NT2/D1 (cell line): Measurements from ENCODE around the gene BEST2.

Experiments
- DNase-seq: peaks from one replicate; pipeline ENCODE4 v3.0.0-alpha.2; 2011; ENCODE audit warnings: low read depth, low spot score
- H3K27me3 ChIP-seq: 2 replicates; pipeline ENCODE4 v1.6.0; 2011; ENCODE audit warnings: mild to moderate bottlenecking; ENCODE audit not compliant: insufficient read length, insufficient read depth
- H3K36me3 ChIP-seq: 2 replicates; pipeline ENCODE4 v1.6.1; 2011; ENCODE audit warnings: mild to moderate bottlenecking, low read length, mixed read lengths; ENCODE audit not compliant: insufficient read depth, insufficient read length
- H3K4me1 ChIP-seq: 2 replicates; pipeline ENCODE4 v1.5.1; 2011; ENCODE audit not compliant: insufficient read depth, insufficient read length
- H3K4me3 ChIP-seq: 2 replicates; pipeline ENCODE4 v1.5.1; 2011; ENCODE audit warnings: low read depth; ENCODE audit not compliant: insufficient read length
- H3K9ac ChIP-seq: 2 replicates; pipeline ENCODE4 v1.6.0; 2011; ENCODE audit warnings: low read depth; ENCODE audit not compliant: insufficient read length
- H3K9me3 ChIP-seq: 2 replicates; pipeline ENCODE4 v1.5.1; 2011; ENCODE audit warnings: mild to moderate bottlenecking, low read length; ENCODE audit not compliant: insufficient read depth
- SUZ12 ChIP-seq: IDR thresholded peaks from 2 replicates; pipeline ENCODE4 v1.6.1; 2011; ENCODE audit not compliant: insufficient read length, insufficient read depth; ENCODE audit errors: extremely low read depth
- YY1 ChIP-seq: IDR thresholded peaks from 2 replicates; pipeline ENCODE4 v1.6.1; 2011; ENCODE audit not compliant: insufficient read length, insufficient read depth
- ZNF274 ChIP-seq: IDR thresholded peaks from 2 replicates; pipeline ENCODE4 v1.6.1; 2011; ENCODE audit warnings: mild to moderate bottlenecking, low read depth, low read length

Gene BEST2

GRCh38 chr19:12787458-12787857 lies 35.9 kb downstream of the BEST2 start:
- Histone ChIP-seq H3K4me3 (no peak overlapping the region), H3K36me3 (peaks cover 1% of the 10 kb centered on the region), H3K9me3 (no peaks in the 10 kb centered on the region), H3K4me1 (peaks cover 31% of the 10 kb centered on the region), H3K27me3 (peaks cover 22% of the 10 kb centered on the region), H3K9ac (no peak overlapping the region)
- no peak for TF ChIP-seq ZNF274
- TF ChIP-seq SUZ12 = no peak
- TF ChIP-seq YY1 = no peak
- no peak for DNase-seq

- Histone ChIP-seq H3K9ac (peak overlapping the region; percentile 47), H3K9me3 (no peaks in the 10 kb centered on the region), H3K4me1 (peaks cover 31% of the 10 kb centered on the region), H3K27me3 (peaks cover 25% of the 10 kb centered on the region), H3K4me3 (peak overlapping the region; percentile 50), H3K36me3 (peaks cover 2% of the 10 kb centered on the region)
- no peak for DNase-seq
- no peak for TF ChIP-seq SUZ12
- no peak for TF ChIP-seq YY1
- no peak for TF ChIP-seq ZNF274
These were observed 36.6 kb downstream of the BEST2 start for GRCh38 chr19:12788042-12788681.

GRCh38 chr19:12788682-12789097 lies 37.1 kb downstream of the BEST2 start:
- Histone ChIP-seq H3K9ac (peak overlapping the region; percentile 47), H3K36me3 (peaks cover 2% of the 10 kb centered on the region), H3K4me1 (peaks cover 27% of the 10 kb centered on the region), H3K27me3 (peaks cover 25% of the 10 kb centered on the region), H3K9me3 (no peaks in the 10 kb centered on the region), H3K4me3 (peak overlapping the region; percentile 50)
- DNase-seq = no peak
- TF ChIP-seq YY1 (no peak), ZNF274 (no peak), SUZ12 (no peak)

- no peak for TF ChIP-seq YY1
- TF ChIP-seq SUZ12 = no peak
- no peak for TF ChIP-seq ZNF274
- Histone ChIP-seq H3K9ac (peak overlapping the region; percentile 47), H3K4me1 (peaks cover 30% of the 10 kb centered on the region), H3K36me3 (peaks cover 2% of the 10 kb centered on the region), H3K4me3 (peak overlapping the region; percentile 50), H3K27me3 (peaks cover 25% of the 10 kb centered on the region), H3K9me3 (no peaks in the 10 kb centered on the region)
- DNase-seq = no peak
These were observed 37.7 kb downstream of the BEST2 start for GRCh38 chr19:12789098-12789903.

- peaks cover 25% of the 10 kb centered on the region for H3K27me3 ChIP-seq
- TF ChIP-seq ZNF274 (no peak), SUZ12 (no peak), YY1 (no peak)
- H3K36me3 ChIP-seq = peaks cover 2% of the 10 kb centered on the region
- peak; percentile 90 for DNase-seq
- peak overlapping the region; percentile 80 for H3K9ac ChIP-seq
- peaks cover 30% of the 10 kb centered on the region for H3K4me1 ChIP-seq
- H3K9me3 ChIP-seq = no peaks in the 10 kb centered on the region
- H3K4me3 ChIP-seq = peak overlapping the region; percentile 50
These were observed 38.5 kb downstream of the BEST2 start for GRCh38 chr19:12789904-12790619.

- Histone ChIP-seq H3K9ac (peak overlapping the region; percentile 80), H3K9me3 (no peaks in the 10 kb centered on the region), H3K4me1 (peaks cover 30% of the 10 kb centered on the region), H3K27me3 (peaks cover 25% of the 10 kb centered on the region), H3K4me3 (peak overlapping the region; percentile 50), H3K36me3 (peaks cover 2% of the 10 kb centered on the region)
- TF ChIP-seq YY1 (no peak), ZNF274 (no peak), SUZ12 (no peak)
- no peak for DNase-seq
These were observed 39.2 kb downstream of the BEST2 start for GRCh38 chr19:12790628-12791344.
